Measurements from ENCODE around the gene ALG12. TPM values are rescaled to one million over a fixed set of nuclear protein-coding genes. Genes with fewer than 3 reads are reported as not detected.

ALG12 gene
- total RNA-seq, 1 experiment from 2014 or later = 25.4 TPM

DNA sequence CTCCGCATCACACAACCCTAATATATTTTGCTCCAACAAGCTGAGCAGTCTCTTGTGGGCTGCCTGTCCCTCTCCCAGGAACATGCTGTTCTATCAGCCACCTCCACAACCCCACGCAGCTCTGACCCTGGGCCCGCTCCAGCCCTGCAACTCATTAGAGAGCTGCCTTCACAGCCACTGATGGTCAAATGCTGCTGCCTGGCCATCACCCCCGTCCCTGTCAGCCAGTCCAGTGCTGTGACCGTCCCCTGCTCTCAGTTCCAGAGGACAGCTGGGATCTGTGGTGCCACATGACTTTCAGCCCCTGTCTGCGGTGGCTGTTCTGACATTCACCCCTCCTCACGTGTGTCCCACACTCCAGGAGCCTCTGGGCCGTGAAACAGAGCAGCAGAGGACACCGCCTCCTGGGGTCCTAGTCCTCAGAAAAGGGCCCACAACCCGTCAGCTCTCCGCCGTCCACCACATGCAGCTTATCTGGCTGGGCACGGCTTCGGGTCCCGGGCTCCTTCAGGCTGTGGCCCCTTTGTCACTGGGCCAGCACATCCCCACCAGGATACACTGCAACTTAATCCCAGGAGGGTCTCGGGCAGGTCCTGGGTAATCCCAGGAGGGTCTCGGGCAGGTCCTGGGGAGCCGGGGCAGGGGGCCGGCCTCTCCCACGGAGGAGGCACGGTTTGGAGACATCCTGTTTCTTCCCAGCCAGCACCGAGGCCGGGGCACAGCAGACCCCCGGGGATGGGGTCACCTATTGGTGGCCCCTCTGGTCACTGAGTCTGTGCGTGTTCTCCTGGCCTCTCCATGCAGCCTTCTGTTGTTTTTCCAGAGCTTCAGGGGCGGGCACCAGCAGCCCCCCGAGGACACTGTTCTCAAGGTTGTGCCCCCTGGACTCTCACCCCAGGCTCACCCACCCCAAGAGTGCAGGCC is 15.3 kb upstream of the ALG12 start:
- TF ChIP-seq, protein P1, sequence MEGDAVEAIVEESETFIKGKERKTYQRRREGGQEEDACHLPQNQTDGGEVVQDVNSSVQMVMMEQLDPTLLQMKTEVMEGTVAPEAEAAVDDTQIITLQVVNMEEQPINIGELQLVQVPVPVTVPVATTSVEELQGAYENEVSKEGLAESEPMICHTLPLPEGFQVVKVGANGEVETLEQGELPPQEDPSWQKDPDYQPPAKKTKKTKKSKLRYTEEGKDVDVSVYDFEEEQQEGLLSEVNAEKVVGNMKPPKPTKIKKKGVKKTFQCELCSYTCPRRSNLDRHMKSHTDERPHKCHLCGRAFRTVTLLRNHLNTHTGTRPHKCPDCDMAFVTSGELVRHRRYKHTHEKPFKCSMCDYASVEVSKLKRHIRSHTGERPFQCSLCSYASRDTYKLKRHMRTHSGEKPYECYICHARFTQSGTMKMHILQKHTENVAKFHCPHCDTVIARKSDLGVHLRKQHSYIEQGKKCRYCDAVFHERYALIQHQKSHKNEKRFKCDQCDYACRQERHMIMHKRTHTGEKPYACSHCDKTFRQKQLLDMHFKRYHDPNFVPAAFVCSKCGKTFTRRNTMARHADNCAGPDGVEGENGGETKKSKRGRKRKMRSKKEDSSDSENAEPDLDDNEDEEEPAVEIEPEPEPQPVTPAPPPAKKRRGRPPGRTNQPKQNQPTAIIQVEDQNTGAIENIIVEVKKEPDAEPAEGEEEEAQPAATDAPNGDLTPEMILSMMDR (IDR thresholded peaks at IDR 0.05; ENCODE audit: unreplicated experiment) = no peak
- H3K27ac Mint-ChIP-seq (ENCODE audit: unreplicated experiment) = peak overlapping the region; percentile 61
- H3K36me3 Mint-ChIP-seq (ENCODE audit: insufficient read depth, unreplicated experiment) = peaks cover 33% of the 10 kb centered on the region
- TSS peak; percentile 44 for BruUV-seq (replicated peaks)
- peaks cover 27% of the 10 kb centered on the region for H3K4me1 Mint-ChIP-seq (ENCODE audit: low read depth, unreplicated experiment)
- intact Hi-C loops (cut with micrococcal nuclease; ENCODE audit: unreplicated experiment) = loop anchor here (5.0 to 10.0 kb wide), 3 partner anchors 59 to 211 kb away; partner anchors contain the start of gene IL17REL
- CTCF ChIA-PET = interaction anchor here (0.7 to 1.0 kb wide), 2 partner anchors 16 to 27 kb away, joined by 3 read pairs; partner anchors contain the start of gene PIM3
- H3K4me3 Mint-ChIP-seq (ENCODE audit: low read depth, unreplicated experiment) = peak overlapping the region; percentile 31
- no peaks in the 10 kb centered on the region for H3K27me3 Mint-ChIP-seq (ENCODE audit: unreplicated experiment)
- no peaks in the 10 kb centered on the region for H3K9me3 Mint-ChIP-seq (ENCODE audit: low read depth, unreplicated experiment)
- DNase-seq = no peak

DNA sequence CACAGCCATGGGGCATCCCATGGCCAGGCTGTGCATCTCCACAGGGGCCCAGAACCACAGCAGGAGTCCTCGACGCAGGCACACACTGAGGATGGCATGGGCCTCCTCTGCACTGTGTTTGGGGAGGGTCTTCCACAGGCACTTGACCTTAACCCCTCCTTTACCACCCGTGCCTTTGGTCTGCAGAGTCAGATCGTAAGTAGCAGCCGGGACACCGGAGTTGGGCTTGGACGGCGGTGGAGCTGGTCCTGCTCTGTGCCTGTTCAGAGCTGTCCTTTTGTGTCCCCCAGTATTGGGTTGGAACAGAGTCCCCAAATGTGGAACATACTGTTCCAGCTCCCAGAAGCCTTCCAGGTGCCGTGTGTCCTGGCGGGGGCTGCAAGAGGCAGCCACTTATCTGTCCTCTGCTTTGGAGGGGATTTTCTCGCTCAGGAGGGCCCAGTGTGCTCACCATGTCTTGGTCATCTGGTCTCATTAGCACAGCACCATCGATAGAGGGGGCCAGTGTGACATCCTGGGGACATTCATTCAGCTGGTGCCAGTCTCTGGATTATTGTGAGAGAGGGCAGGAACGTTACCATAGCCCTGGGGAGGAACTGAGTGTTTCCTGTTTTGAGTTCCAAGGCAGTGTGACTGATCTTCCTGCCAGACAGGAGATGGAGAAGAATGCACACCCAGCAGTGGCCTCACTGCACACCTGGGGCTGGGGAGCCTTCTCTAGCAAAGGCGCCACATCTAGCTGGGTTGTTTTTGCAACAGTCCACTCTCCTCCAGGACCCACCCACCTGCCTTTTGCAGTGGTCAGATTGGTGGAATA is 12.6 kb upstream of the ALG12 start:
- BruUV-seq (replicated peaks) = TSS peak; percentile 30
- Mint-ChIP-seq H3K27me3 (ENCODE audit: unreplicated experiment) (no peaks in the 10 kb centered on the region), H3K36me3 (ENCODE audit: insufficient read depth, unreplicated experiment) (peaks cover 35% of the 10 kb centered on the region), H3K9me3 (ENCODE audit: low read depth, unreplicated experiment) (no peaks in the 10 kb centered on the region), H3K4me3 (ENCODE audit: low read depth, unreplicated experiment) (no peak overlapping the region), H3K27ac (ENCODE audit: unreplicated experiment) (peak overlapping the region; percentile 43), H3K4me1 (ENCODE audit: low read depth, unreplicated experiment) (peaks cover 27% of the 10 kb centered on the region)
- DNase-seq = peak; percentile 91
- CTCF ChIA-PET = interaction anchor here (0.8 to 2.8 kb wide), 14 partner anchors 18 to 218 kb away, joined by 3 to 46 read pairs (median 7); partner anchors contain the start of gene IL17REL
- TF ChIP-seq, protein P1 (IDR thresholded peaks at IDR 0.05; ENCODE audit: unreplicated experiment) = peak; percentile 81
- intact Hi-C loops (cut with micrococcal nuclease; ENCODE audit: unreplicated experiment) = loop anchor here (1.0 to 10.0 kb wide), 5 partner anchors 31 to 214 kb away; partner anchors contain the start of gene IL17REL

DNA sequence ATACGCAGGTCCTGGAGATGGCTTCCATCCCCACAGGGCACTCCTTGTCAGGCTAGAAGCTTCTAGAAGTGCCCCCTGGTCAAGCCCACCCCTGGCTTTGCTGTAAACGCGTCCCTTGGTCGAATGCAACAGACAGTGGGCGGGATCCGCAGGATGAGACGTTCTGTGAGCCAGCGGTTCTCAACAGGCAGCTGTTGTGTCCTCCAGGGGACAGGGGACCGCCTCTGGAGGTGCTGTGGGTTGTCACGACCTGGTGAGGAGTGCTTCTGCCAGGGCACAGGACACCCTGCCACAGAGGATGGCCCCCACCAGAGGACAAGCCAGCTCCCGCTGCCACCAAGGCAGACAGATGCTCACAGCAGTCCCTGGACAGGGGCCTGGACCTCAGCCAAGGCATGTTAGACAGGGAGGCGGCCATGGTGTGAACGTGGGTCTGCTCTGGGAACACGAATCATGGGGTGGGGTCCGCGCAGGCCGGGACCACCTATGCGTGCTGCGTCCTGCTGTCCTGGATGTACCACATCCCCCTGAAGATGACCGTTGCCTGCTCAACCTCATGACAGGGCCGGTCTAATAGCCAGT is 11.8 kb upstream of the ALG12 start:
- Mint-ChIP-seq H3K4me1 (ENCODE audit: low read depth, unreplicated experiment) (peaks cover 27% of the 10 kb centered on the region), H3K27ac (ENCODE audit: unreplicated experiment) (no peak overlapping the region), H3K27me3 (ENCODE audit: unreplicated experiment) (no peaks in the 10 kb centered on the region), H3K4me3 (ENCODE audit: low read depth, unreplicated experiment) (no peak overlapping the region), H3K36me3 (ENCODE audit: insufficient read depth, unreplicated experiment) (peaks cover 40% of the 10 kb centered on the region), H3K9me3 (ENCODE audit: low read depth, unreplicated experiment) (no peaks in the 10 kb centered on the region)
- intact Hi-C loops (cut with micrococcal nuclease; ENCODE audit: unreplicated experiment) = loop anchor here (5.0 to 10.0 kb wide), 3 partner anchors 62 to 215 kb away; partner anchors contain the start of gene IL17REL
- DNase-seq = no peak
- CTCF ChIA-PET = interaction anchor here (1.0 to 2.8 kb wide), 12 partner anchors 19 to 219 kb away, joined by 3 to 46 read pairs (median 10); no protein-coding TSS in a partner anchor
- TF ChIP-seq, protein P1 (IDR thresholded peaks at IDR 0.05; ENCODE audit: unreplicated experiment) = no peak
- no TSS peak for BruUV-seq (replicated peaks)
